Kidney epithelial cell (primary cell): ENCODE measurements around the gene RWDD4. TPM values are rescaled to one million over a fixed set of nuclear protein-coding genes. Genes with fewer than 3 reads are reported as not detected.

Experiments used
- DNase-seq: peaks from one replicate; pipeline ENCODE4 v3.0.0-alpha.2; 2010; ENCODE audit warnings: low read depth
- H3K27me3 ChIP-seq: 2 replicates; pipeline ENCODE4 v1.6.0; 2011; ENCODE audit warnings: low read length; ENCODE audit not compliant: control insufficient read depth, insufficient read depth
- H3K36me3 ChIP-seq: 2 replicates; pipeline ENCODE4 v1.5.1; 2011; ENCODE audit warnings: low read length; ENCODE audit not compliant: control insufficient read depth, insufficient read depth
- H3K4me3 ChIP-seq: 2 replicates; pipeline ENCODE4 v1.5.1; 2011; ENCODE audit warnings: low read depth, mild to moderate bottlenecking, control low read depth, low read length
- total RNA-seq: library from RNA; depleted of rRNA; stranded (reverse); fragments of >200 nt; gene quantifications from 2 replicates; pipeline ENCODE4 v1.2.3, GENCODE V29; 2015
- TF ChIP-seq, protein P1 (sequence below): IDR thresholded peaks from 2 replicates; pipeline ENCODE4 v1.5.1; 2011; ENCODE audit warnings: mild to moderate bottlenecking, moderate library complexity, low read length, control low read depth, inconsistent platforms; ENCODE audit not compliant: insufficient read depth, poor library complexity, severe bottlenecking

The RWDD4 gene
- total RNA-seq, 1 donor from 2014 or later: 17.6 TPM

DNA sequence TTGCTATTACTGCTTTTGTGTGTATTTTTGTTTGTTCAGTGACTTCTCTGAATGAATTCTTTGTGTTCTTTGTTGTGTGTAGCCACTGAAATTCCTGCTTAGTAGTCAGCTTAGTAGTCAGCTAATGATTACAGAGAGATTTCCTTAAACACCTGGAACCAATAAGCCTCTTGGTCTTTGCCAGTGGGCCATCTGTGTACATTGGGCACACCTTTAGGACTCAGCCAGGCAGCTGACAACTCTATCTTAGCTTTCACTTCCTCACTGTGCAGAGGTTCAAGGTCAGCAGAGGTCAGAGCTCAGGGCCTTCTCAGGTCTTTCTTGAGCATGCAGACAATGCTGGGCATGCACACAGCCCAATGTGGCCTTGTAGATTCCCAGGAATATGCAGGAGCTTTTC is 59.3 kb downstream of the RWDD4 start:
- Histone ChIP-seq H3K4me3 (no peak overlapping the region), H3K27me3 (no peaks in the 10 kb centered on the region), H3K36me3 (no peaks in the 10 kb centered on the region)
- TF ChIP-seq, protein P1, sequence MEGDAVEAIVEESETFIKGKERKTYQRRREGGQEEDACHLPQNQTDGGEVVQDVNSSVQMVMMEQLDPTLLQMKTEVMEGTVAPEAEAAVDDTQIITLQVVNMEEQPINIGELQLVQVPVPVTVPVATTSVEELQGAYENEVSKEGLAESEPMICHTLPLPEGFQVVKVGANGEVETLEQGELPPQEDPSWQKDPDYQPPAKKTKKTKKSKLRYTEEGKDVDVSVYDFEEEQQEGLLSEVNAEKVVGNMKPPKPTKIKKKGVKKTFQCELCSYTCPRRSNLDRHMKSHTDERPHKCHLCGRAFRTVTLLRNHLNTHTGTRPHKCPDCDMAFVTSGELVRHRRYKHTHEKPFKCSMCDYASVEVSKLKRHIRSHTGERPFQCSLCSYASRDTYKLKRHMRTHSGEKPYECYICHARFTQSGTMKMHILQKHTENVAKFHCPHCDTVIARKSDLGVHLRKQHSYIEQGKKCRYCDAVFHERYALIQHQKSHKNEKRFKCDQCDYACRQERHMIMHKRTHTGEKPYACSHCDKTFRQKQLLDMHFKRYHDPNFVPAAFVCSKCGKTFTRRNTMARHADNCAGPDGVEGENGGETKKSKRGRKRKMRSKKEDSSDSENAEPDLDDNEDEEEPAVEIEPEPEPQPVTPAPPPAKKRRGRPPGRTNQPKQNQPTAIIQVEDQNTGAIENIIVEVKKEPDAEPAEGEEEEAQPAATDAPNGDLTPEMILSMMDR: no peak
- DNase-seq: no peak

DNA sequence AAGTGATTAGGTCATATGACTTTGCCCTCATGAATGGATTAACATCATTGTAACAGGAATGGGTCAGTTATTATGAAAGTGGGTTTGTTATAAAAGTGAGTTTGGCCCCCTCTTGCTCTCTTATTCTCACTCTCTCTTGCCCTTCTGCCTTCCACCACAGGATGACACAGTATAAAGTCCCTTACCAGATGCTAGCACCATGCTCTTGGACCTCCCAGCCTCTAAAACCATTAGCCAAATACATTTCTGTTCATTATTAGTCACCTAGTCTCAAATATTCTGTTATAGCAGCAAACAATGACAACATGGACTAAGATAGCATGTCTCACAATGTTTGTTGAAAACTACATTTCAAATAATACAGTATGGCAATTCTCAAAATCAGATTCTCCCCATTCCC is 59.7 kb downstream of the RWDD4 start:
- no peaks in the 10 kb centered on the region for H3K27me3 ChIP-seq
- DNase-seq: no peak
- TF ChIP-seq, protein P1: no peak
- H3K4me3 ChIP-seq: no peak overlapping the region
- no peaks in the 10 kb centered on the region for H3K36me3 ChIP-seq

DNA sequence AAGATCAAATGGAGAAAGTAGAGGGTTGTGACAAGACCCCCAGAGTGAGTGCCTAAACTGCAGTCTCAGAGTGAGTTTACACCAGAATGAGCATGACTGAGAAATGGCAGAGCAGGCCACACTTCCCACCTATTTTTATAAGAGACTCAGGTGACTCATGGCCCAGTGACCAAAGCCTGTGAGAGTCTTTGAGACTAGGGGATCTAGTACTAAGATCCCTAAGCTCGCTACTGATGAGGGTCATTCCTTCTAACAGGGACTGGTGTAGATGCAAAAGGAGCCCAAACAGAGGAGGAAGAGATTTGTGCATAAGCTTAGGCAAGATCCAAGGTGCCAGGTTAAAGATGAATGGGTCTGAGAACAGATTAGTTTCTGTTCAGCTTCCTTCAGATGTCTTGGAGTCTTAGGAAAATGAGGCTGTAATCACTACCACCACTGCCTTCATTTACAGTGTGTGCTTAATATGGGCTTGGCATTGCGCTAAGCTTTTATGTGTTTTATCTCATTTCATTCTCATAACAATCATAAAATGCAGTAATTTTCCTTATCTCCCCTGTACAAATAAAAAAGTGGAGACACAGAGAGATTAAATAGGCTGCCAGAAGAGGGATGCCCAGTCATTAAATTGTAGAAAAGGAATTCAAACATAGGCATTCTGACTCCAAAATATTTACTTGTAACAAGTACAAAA is 62.8 kb downstream of the RWDD4 start:
- TF ChIP-seq, protein P1: no peak
- Histone ChIP-seq H3K27me3 (no peaks in the 10 kb centered on the region), H3K4me3 (no peak overlapping the region), H3K36me3 (no peaks in the 10 kb centered on the region)
- no peak for DNase-seq

DNA sequence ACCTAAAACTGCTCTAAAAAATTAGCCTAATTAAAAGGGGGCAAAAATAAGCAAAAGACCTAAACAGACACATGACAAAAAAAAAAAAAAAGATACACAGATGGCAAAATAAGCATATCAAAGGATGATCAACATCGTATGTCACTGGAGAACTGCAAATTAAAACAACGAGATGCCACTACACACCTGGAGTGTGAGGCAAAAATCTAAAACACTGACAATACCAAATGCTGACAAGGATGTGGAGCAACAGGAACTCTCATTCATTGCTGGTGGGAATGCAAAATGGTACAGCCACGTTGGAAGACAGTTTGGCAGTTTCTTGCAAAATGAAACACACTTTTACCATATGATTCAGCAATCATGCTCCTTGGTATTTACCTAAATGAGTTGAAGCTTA is 64.2 kb downstream of the RWDD4 start:
- Histone ChIP-seq H3K27me3 (no peaks in the 10 kb centered on the region), H3K4me3 (no peak overlapping the region), H3K36me3 (no peaks in the 10 kb centered on the region)
- no peak for DNase-seq
- TF ChIP-seq, protein P1: no peak

DNA sequence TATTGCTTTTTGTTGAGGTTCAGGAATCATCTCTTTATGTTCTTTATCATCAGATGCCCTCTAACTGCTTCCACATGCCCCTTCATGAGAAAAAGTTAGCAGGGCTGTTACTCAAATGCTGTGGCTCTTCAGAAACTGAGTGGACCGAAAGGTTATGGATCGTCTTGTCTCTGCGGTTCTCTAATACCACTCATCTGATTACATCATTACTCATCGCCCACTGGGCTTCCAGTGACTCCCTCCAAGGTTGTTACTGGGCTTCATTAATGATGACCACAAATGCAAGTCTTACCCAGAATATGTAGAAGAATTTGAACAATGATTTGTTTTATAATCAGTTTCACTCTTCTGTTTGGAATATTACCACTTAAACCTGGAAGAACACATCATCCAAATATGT is 67.7 kb downstream of the RWDD4 start:
- TF ChIP-seq, protein P1: no peak
- H3K36me3 ChIP-seq: no peaks in the 10 kb centered on the region
- H3K4me3 ChIP-seq: no peak overlapping the region
- DNase-seq: no peak
- no peaks in the 10 kb centered on the region for H3K27me3 ChIP-seq

Other genes with a start within 250 kb of the RWDD4 start
- 25.7 and 28.5 TPM in 2 replicates for gene CDKN2AIP, start 214.5 kb downstream of the RWDD4 start, total RNA-seq
- 9.9 and 10.1 TPM in 2 replicates for gene ING2, start 154.1 kb downstream of the RWDD4 start, total RNA-seq
- gene TRAPPC11, start 108 bp upstream of the RWDD4 start, total RNA-seq: 30.3 and 39.1 TPM in 2 replicates
- 4.4 and 5.5 TPM in 2 replicates for gene STOX2, start 246.1 kb upstream of the RWDD4 start, total RNA-seq